Measurements from ENCODE around the gene PUM2. TPM values are rescaled to one million over a fixed set of nuclear protein-coding genes. Genes with fewer than 3 reads are reported as not detected.

The PUM2 gene
- total RNA-seq, 6 experiments from 2014 or later, result 60.3 to 69.0 (median 64.8) TPM

DNA sequence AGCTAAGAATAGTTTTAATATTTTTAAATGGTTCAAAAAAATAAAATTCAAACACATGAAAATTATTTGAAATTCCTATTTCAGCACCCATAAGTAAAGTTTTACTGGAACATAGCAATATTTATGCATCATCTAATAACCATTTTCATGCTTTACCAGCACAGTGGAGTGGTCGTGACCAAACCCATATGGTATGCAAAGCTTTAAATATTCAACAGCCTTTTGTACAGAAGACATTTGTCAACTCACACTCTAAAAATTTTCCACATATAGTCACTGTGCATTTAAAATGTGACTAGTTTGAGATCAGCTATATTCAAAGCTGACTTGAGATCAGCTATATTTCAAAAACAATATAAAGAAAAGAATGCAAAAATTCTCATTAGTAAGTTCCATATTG lies 46.2 kb downstream of the PUM2 start:
- peaks cover 43% of the 10 kb centered on the region for H3K36me3 Mint-ChIP-seq (ENCODE audit: low read depth)
- H3K4me1 Mint-ChIP-seq (ENCODE audit: low read depth), result peaks cover 56% of the 10 kb centered on the region
- H3K27me3 Mint-ChIP-seq (ENCODE audit: insufficient read depth), result no peaks in the 10 kb centered on the region; the same call in 1 of the 2 replicates
- no peak for TF ChIP-seq CTCF (IDR thresholded peaks at IDR 0.05)
- peak overlapping the region; percentile 59 for H3K27ac Mint-ChIP-seq
- H3K9me3 Mint-ChIP-seq, result no peaks in the 10 kb centered on the region
- H3K4me3 Mint-ChIP-seq, result peak overlapping the region; percentile 24; the same call in 1 of the 2 replicates
- peak; percentile 70 for DNase-seq

DNA sequence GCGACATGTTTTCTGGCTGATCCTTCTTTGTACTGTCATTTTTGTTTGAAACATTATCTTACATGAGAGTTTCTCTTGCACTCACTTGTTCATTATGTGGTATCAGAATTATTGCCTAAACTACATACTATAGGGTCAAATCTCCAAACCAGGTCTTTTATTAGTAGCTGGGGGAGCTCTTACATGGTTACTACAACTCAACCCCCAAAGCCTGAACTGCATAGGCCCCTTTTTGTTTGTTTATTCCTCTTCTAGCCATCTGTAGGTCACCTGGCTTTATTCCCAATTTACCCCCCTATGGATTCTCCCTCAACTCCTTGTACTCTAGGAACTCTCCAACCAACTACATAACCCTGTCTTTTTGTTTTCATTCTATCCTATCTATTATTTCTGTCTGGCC lies 46.7 kb downstream of the PUM2 start:
- DNase-seq, result no peak
- Mint-ChIP-seq H3K36me3 (ENCODE audit: low read depth) (peaks cover 43% of the 10 kb centered on the region), H3K9me3 (no peaks in the 10 kb centered on the region), H3K27ac (peak overlapping the region; percentile 59), H3K4me3 (peak overlapping the region; percentile 24; the same call in 1 of the 2 replicates), H3K27me3 (ENCODE audit: insufficient read depth) (no peaks in the 10 kb centered on the region; the same call in 1 of the 2 replicates), H3K4me1 (ENCODE audit: low read depth) (peaks cover 56% of the 10 kb centered on the region)
- TF ChIP-seq CTCF (IDR thresholded peaks at IDR 0.05), result no peak

GRCh38 chr2:20302019-20302418 lies 48.6 kb downstream of the PUM2 start:
- no peak overlapping the region for H3K4me3 Mint-ChIP-seq
- H3K27ac Mint-ChIP-seq, result no peak overlapping the region
- no peak for DNase-seq
- TF ChIP-seq CTCF (IDR thresholded peaks at IDR 0.05), result no peak
- no peaks in the 10 kb centered on the region for H3K9me3 Mint-ChIP-seq
- peaks cover 50% of the 10 kb centered on the region for H3K36me3 Mint-ChIP-seq (ENCODE audit: low read depth)
- H3K4me1 Mint-ChIP-seq (ENCODE audit: low read depth), result peaks cover 56% of the 10 kb centered on the region
- no peaks in the 10 kb centered on the region; the same call in none of the 2 replicates for H3K27me3 Mint-ChIP-seq (ENCODE audit: insufficient read depth)

GRCh38 chr2:20300656-20301055 lies 50.0 kb downstream of the PUM2 start:
- Mint-ChIP-seq H3K27me3 (ENCODE audit: insufficient read depth) (no peaks in the 10 kb centered on the region; the same call in 1 of the 2 replicates), H3K9me3 (no peaks in the 10 kb centered on the region), H3K36me3 (ENCODE audit: low read depth) (peaks cover 50% of the 10 kb centered on the region), H3K4me3 (no peak overlapping the region), H3K4me1 (ENCODE audit: low read depth) (peaks cover 48% of the 10 kb centered on the region), H3K27ac (no peak overlapping the region)
- no peak for TF ChIP-seq CTCF (IDR thresholded peaks at IDR 0.05)
- DNase-seq, result no peak

- no peak for TF ChIP-seq CTCF (IDR thresholded peaks at IDR 0.05)
- Mint-ChIP-seq H3K27me3 (ENCODE audit: insufficient read depth) (no peaks in the 10 kb centered on the region; the same call in 1 of the 2 replicates), H3K36me3 (ENCODE audit: low read depth) (peaks cover 47% of the 10 kb centered on the region), H3K4me3 (no peak overlapping the region), H3K9me3 (no peaks in the 10 kb centered on the region), H3K27ac (peak overlapping the region; percentile 46), H3K4me1 (ENCODE audit: low read depth) (peaks cover 33% of the 10 kb centered on the region)
- DNase-seq, result no peak
Observed at GRCh38 chr2:20299113-20299512, 51.5 kb downstream of the PUM2 start.

GRCh38 chr2:20294231-20294630 lies 56.4 kb downstream of the PUM2 start:
- DNase-seq, result no peak
- H3K4me1 Mint-ChIP-seq (ENCODE audit: low read depth), result peaks cover 14% of the 10 kb centered on the region
- no peak overlapping the region for H3K4me3 Mint-ChIP-seq
- H3K27ac Mint-ChIP-seq, result no peak overlapping the region
- peaks cover 23% of the 10 kb centered on the region for H3K36me3 Mint-ChIP-seq (ENCODE audit: low read depth)
- TF ChIP-seq CTCF (IDR thresholded peaks at IDR 0.05), result no peak
- H3K9me3 Mint-ChIP-seq, result no peaks in the 10 kb centered on the region
- H3K27me3 Mint-ChIP-seq (ENCODE audit: insufficient read depth), result peaks cover 2% of the 10 kb centered on the region
